SK-N-SH treated with all-trans-retinoic acid at 6 μM for 48 hours (cell line): ENCODE data around the gene AMY2A.
"Not testable (repeated sequence)": the region's sequence is repeated elsewhere in the genome, so short reads cannot be mapped to it uniquely, and the experiment has no call there.

ENCODE experiments used
- ATAC-seq: fragments of 200-7000 bp; cut with Tn5 transposase; 3 replicates; pipeline ENCODE4 v1.9.1; 2020; ENCODE audit warnings: mild to moderate bottlenecking, moderate library complexity
- ARNTL ChIP-seq: fragments of 450-650 bp; formaldehyde crosslinking; IDR thresholded peaks from 2 replicates; pipeline ENCODE4 v1.5.0; 2020; ENCODE audit warnings: low read depth, mild to moderate bottlenecking, moderate library complexity, borderline replicate concordance
- BACH2 ChIP-seq: fragments of 250-450 bp; sonication (Bioruptor Pico); IDR thresholded peaks from 2 replicates; pipeline ENCODE4 v1.9.0; 2021; ENCODE audit warnings: mild to moderate bottlenecking, borderline replicate concordance
- CREB5 ChIP-seq: fragments of 250-450 bp; sonication (Bioruptor Pico); IDR thresholded peaks from 2 replicates; pipeline ENCODE4 v1.5.1; 2020; ENCODE audit warnings: low read depth, mild to moderate bottlenecking, moderate library complexity
- CSDC2 ChIP-seq: fragments of 250-450 bp; sonication (Bioruptor Pico); IDR thresholded peaks from 2 replicates; pipeline ENCODE4 v1.5.0; 2020; ENCODE audit warnings: mild to moderate bottlenecking, moderate library complexity
- ESRRG ChIP-seq: fragments of 250-450 bp; sonication (Bioruptor Pico); IDR thresholded peaks from 2 replicates; pipeline ENCODE4 v1.6.1; 2021; ENCODE audit warnings: mild to moderate bottlenecking
- GLIS3 ChIP-seq: fragments of 250-450 bp; sonication (Bioruptor Pico); IDR thresholded peaks from 2 replicates; pipeline ENCODE4 v1.5.0; 2020; ENCODE audit warnings: mild to moderate bottlenecking, moderate library complexity
- ISL1 ChIP-seq: fragments of 250-450 bp; sonication (Bioruptor Pico); IDR thresholded peaks from 2 replicates; pipeline ENCODE4 v2.1.2; 2022; ENCODE audit warnings: mild to moderate bottlenecking, moderate library complexity
- OSR1 ChIP-seq: fragments of 250-450 bp; sonication (Bioruptor Pico); IDR thresholded peaks from 2 replicates; pipeline ENCODE4 v1.8.0; 2022; ENCODE audit warnings: moderate library complexity, mild to moderate bottlenecking, inconsistent platforms
- PATZ1 ChIP-seq: fragments of 250-450 bp; sonication (Bioruptor Pico); IDR thresholded peaks from 2 replicates; pipeline ENCODE4 v1.8.0; 2020; ENCODE audit warnings: mild to moderate bottlenecking, moderate library complexity, borderline replicate concordance
- PPARA ChIP-seq: fragments of 250-450 bp; sonication (Bioruptor Pico); IDR thresholded peaks from 2 replicates; pipeline ENCODE4 v1.5.0; 2020; ENCODE audit warnings: mild to moderate bottlenecking, borderline replicate concordance
- RARB ChIP-seq: fragments of 250-450 bp; sonication (Bioruptor Pico); IDR thresholded peaks from 2 replicates; pipeline ENCODE4 v1.8.0; 2021; ENCODE audit warnings: mild to moderate bottlenecking, moderate library complexity
- TCF4 ChIP-seq: fragments of 250-450 bp; sonication (Bioruptor Pico); IDR thresholded peaks from 2 replicates; pipeline ENCODE4 v1.8.0; 2021; ENCODE audit warnings: mild to moderate bottlenecking, moderate library complexity, borderline replicate concordance
- TOX ChIP-seq: fragments of 250-450 bp; sonication (Bioruptor Pico); IDR thresholded peaks from 2 replicates; pipeline ENCODE4 v1.8.0; 2021; ENCODE audit warnings: mild to moderate bottlenecking, moderate library complexity, borderline replicate concordance
- TSHZ2 ChIP-seq: fragments of 250-450 bp; sonication (Bioruptor Pico); IDR thresholded peaks from 2 replicates; pipeline ENCODE4 v1.5.0; 2020; ENCODE audit warnings: mild to moderate bottlenecking, moderate library complexity
- ZC3H10 ChIP-seq: fragments of 250-450 bp; sonication (Bioruptor Pico); IDR thresholded peaks from 2 replicates; pipeline ENCODE4 v1.5.1; 2021; ENCODE audit warnings: mild to moderate bottlenecking, moderate library complexity
- ZNF70 ChIP-seq: fragments of 450-650 bp; formaldehyde crosslinking; IDR thresholded peaks from 2 replicates; pipeline ENCODE4 v1.5.0; 2020; ENCODE audit warnings: mild to moderate bottlenecking, moderate library complexity
- ZNF8 ChIP-seq: fragments of 450-650 bp; formaldehyde crosslinking; IDR thresholded peaks from 2 replicates; pipeline ENCODE4 v1.5.0; 2020; ENCODE audit warnings: mild to moderate bottlenecking, moderate library complexity

AMY2A gene

GRCh38 chr1:103616994-103617477 lies at the start of gene AMY2A:
Gene AMY2A, plus strand, starts transcription at chr1:103617427. Its CDS starts 14 bp downstream, at chr1:103617441.
- ATAC-seq = not testable (repeated sequence)

- TF ChIP-seq PATZ1 (CRISPR knock-in tag) (no peak), PPARA (CRISPR knock-in tag) (no peak), ZC3H10 (CRISPR knock-in tag) (no peak)
- TF ChIP-seq, all 23 proteins: peak for 0
- ATAC-seq = no peak
Observed at GRCh38 chr1:103569493-103569892, 47.7 kb upstream of the AMY2A start.

- ATAC-seq = not testable (repeated sequence)
Observed at GRCh38 chr1:103571289-103571688, 45.9 kb upstream of the AMY2A start, which contains the start of gene AMY2B. Gene AMY2B, plus strand, starts transcription at chr1:103571589. Its CDS starts 14 bp downstream, at chr1:103571603.

GRCh38 chr1:103576065-103576464 lies 41.2 kb upstream of the AMY2A start:
- TF ChIP-seq CREB5 (no peak), ZNF8 (no peak), RARB (CRISPR knock-in tag) (no peak), TOX (CRISPR knock-in tag) (no peak), TCF4 (no peak)
- no peak for ATAC-seq

GRCh38 chr1:103576784-103577183 lies 40.4 kb upstream of the AMY2A start:
- not testable (repeated sequence) for ATAC-seq

- ATAC-seq = no peak
- TF ChIP-seq ZNF70 (CRISPR knock-in tag) (no peak), GLIS3 (no peak), BACH2 (CRISPR knock-in tag) (no peak), RARB (CRISPR knock-in tag) (no peak), TOX (CRISPR knock-in tag) (no peak), ARNTL (CRISPR knock-in tag) (no peak), TSHZ2 (CRISPR knock-in tag) (no peak), ZNF8 (no peak), ESRRG (CRISPR knock-in tag) (no peak), ISL1 (CRISPR knock-in tag) (no peak), PPARA (CRISPR knock-in tag) (no peak), PATZ1 (CRISPR knock-in tag) (no peak), ZC3H10 (CRISPR knock-in tag) (no peak), CSDC2 (no peak), OSR1 (CRISPR knock-in tag) (no peak)
Observed at GRCh38 chr1:103582464-103582863, 34.8 kb upstream of the AMY2A start.
